Measurements from ENCODE around the gene ADIPOR2.
A peak's percentile ranks its signal among the peaks of the same experiment; 100 is the strongest.
"Not testable (repeated sequence)": the region's sequence is repeated elsewhere in the genome, so short reads cannot be mapped to it uniquely, and the experiment has no call there.

The ADIPOR2 gene

DNA sequence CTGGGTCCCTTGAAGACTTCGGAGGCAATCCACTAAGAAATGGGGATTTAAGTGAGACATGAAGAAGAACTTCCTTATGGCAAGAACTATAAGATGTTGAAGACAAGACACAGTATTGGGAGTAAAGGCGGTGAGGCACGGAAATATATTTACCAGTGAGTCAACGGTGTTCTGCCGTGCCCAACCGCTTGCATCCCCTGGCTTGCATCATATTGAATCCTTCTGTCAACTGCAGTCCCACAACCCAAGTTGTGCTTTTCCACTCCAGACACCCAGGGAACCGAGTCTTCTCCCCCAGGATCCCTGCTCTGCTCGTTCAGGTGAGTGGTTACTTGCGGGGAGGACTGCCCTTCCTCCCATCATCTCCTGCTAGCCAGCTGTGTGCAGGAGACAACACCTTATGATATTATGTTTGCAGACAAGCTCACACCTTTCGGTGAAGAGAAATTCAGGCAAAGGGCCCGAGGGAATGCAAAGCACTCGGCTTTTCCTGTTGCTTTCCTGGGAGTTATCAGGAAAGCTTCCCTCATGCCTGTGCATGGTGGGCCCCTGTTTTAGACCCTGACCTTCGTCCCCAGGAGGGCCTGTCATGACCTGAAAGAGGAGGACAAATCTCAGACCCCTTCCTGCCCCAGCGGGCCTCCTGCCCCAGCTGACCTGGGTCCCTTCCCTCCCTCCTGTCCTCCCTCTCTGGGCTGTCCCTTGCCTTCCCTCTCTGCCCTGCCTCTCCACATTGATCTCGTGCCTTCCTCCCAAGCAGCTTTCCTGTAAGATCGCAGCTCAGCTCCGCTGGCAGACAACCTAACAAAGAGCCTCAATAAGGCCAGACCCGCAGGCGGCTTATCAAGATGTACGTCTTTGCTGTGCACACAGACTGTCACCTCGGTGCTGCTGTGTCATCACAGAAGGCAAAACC lies 125.2 kb downstream of the ADIPOR2 start:
- DNase-seq, result no peak

- no peak for DNase-seq
Measured at GRCh38 chr12:1816730-1817348, 126.0 kb downstream of the ADIPOR2 start.

- DNase-seq, result not testable (repeated sequence)
Measured at GRCh38 chr12:1817928-1818327, 127.1 kb downstream of the ADIPOR2 start.

GRCh38 chr12:1819050-1819449 lies 128.2 kb downstream of the ADIPOR2 start:
- no peak for DNase-seq

GRCh38 chr12:1819571-1819970 lies 128.7 kb downstream of the ADIPOR2 start:
- DNase-seq, result no peak

DNA sequence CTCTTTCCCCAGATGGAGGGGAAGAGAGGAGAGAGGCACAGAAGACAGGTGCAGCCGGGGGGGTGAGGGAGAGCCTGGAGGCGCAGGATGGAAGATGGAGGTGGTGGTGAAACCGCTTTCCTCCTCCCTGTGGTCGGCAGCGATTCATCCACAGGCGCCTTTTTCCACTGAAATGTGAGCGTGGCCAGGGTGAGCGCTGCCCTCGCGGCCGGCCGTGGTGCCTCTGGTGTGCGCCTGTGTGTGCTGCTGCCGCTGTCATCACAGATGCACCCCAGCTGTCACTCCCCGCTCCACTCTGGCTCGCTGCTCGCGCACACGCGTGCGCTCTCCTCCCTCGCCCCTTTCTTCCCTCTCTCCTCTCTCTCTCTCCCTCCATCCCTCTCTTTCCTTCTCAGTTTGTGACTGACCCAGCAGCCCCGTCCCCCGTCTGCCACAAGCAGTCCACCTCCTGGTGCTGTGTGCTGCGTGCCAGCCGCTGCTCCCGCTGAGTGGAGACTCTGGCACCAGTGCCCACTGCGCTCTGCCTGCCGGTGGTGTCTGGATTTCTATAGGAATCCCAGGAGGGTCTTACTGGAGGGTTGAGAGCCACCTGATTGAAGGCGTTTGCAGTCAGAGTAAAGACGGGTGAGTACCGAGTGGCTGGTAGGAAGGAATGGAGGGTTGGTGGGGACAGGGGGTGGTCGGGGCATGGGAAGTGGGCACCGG lies 129.5 kb downstream of the ADIPOR2 start, which contains the start of gene LRTM2:
Gene LRTM2 (plus strand): TSS at position 375 of the 705 bp plus-strand sequence. CDS start 7,584 bp downstream, outside the sequence.
- no peak for DNase-seq

DNA sequence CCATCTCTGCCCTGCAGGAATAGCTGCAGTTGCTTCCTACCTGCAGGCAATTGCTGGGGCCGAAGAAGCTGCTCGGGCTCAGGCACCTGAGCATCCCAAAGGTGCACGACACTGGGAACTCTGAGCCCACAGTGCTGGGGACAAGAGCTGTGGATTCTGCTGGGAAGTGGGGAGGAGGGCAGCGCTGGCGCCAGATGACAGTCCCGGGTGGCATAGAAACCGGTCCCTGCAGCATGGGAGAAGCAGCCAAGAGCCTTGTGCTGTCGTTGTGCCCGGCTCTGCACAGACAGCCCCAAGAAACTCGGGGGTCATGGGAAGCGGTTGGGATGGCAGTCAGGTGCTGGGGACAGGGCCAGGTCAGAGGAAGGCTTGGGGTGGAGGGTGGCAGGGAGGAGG lies 130.0 kb downstream of the ADIPOR2 start:
- no peak for DNase-seq

- DNase-seq, result no peak
Measured at GRCh38 chr12:1821805-1822204, 130.9 kb downstream of the ADIPOR2 start.

GRCh38 chr12:1822699-1823098 lies 131.8 kb downstream of the ADIPOR2 start:
- DNase-seq, result no peak

- no peak for DNase-seq
Measured at GRCh38 chr12:1823237-1823636, 132.4 kb downstream of the ADIPOR2 start.

DNA sequence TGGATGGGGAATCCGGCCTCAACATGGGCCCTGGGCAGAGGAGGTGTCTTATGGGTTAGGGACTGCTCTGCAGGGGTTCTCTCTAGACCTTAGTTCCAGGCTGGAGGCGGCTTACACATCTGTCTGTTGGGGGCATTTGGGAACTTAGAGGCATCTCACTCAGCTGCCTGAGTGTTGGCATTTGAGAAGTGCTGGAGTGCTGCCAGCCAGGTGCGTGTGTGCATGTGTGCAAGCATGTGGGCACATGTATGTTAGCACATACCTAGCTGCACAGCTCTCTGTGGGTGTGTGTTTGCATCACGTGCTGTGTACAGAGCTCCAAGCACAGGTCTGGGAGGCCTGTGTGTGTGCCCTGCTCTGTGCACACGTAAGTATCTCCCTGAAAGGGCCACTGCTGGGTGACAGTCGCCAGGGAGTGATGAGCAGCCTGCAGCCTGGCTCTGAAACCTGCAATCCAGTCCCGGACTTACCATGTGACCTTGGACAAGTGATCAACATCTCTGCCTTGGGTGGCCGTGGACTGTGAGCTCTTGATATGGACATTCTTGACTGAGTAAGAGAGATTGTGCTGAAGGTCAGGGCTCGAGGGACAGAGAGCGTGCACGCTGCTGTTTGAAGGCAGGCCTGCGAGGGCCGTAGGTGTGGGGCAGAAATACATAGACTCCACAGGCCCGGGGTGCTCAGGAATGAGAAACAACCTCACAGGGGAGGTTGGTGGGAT lies 134.7 kb downstream of the ADIPOR2 start:
- no peak for DNase-seq

- DNase-seq, result no peak
Measured at GRCh38 chr12:1826401-1826800, 135.5 kb downstream of the ADIPOR2 start.

DNA sequence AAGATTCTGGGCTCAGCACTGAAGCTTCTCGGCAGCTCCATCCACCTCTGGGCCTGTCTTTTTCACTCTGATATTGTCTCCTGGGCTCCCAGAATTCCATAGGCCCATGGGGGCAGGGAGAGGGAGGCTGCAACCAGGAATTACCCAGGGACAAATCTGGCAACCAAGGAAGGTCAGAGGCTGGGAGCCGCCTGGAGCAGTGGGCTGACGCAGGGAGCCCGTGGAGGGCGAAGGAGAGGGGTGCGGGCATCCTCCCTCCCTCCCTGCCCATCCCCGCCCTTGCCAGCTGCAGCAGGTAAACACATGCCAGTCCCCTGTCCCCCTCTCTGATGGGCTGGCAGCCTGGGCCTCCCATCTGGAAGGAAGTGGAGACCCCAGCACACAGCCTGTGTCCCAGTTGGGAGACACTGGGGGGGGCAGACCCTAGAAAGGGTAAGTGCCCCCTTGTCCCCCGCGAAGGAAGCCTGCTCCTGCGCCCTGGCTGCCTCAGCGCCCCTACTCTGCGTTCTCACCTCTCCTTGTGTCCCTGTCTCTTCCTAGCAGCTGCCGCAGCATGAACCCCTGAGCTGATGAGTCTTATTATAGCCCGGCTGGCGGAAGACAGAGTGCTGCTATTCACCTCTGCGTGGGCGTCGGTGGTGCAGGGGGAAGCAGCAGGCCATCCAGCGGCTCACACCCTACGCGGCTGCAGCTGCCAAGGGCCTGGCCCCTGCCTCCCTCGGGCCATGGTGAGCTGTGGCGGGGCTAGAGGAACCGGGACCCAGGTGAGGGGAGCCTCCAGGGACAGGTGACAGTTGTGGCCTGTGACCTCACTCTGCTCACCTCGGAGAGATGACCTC lies 136.2 kb downstream of the ADIPOR2 start:
- no peak for DNase-seq

- DNase-seq, result no peak
Measured at GRCh38 chr12:1827826-1828805, 137.2 kb downstream of the ADIPOR2 start.

DNA sequence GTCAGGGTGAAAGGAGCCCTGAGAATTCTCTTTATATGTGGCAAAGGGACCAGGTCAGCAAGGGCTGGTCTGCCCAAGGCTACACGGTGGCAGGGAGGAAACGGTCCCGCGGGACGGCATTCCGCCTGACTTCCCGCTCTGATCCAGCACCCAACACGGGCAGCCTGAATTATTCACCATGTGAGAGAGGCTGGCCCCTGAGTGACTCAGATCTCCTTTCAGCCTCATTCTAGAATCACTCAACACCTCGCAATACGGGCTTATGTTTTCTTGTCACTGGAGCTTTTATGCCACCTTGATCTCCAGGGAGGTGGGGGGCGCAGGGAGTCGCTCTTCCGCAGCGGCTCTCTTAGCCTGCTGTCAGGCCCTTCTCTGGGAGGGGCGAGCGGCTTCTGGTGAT lies 138.0 kb downstream of the ADIPOR2 start:
- no peak for DNase-seq

DNA sequence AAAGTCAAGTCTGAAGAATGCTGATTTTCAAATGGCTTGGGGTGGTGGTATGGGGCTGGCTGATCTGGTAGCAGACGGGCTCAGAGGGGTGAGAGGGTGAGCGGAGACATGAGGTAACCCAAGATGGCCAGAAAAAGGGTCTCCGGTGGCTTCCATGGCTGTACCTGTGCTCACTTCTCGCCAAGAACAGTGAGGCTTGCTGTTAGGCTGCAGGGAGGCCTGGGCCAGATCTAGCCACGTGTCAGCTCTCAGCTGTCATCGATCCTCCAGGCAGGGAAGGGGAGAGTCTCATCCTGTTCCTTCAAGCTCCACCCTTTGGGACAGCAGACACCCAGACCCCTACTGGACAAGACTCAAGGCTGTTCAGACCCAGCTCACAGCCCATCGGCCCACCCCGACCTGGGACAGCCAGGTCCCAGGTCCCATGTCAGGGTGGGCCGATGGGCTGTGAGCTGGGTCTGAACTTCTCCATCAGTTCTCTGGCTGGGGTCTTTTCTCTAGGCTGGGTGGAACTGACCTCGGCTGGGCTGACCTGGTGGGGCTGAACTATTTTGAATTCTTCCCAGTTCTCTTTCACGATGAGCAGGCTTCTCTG lies 138.5 kb downstream of the ADIPOR2 start:
- DNase-seq, result no peak

DNA sequence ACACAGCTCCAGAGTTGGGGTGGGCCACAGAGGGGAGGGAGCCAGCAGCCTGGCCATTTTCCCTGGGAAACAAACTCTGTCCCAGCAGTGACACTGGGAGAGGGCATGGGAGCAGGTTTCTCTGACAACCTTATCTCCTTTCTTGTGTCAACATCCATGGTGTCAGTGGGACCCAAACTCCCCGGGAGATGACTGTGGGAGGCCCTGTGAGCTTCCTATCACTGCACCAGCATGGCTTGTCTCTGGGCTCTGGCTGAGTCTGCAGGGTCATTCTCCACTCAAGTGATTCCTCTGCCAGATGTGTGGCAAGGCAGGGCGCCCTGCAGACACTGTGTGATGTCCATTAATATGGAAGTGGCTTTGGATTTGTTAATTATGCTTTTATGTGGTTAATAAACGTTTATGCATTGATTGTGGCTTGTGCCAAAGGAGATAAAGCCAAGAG lies 139.6 kb downstream of the ADIPOR2 start:
- DNase-seq, result no peak

DNA sequence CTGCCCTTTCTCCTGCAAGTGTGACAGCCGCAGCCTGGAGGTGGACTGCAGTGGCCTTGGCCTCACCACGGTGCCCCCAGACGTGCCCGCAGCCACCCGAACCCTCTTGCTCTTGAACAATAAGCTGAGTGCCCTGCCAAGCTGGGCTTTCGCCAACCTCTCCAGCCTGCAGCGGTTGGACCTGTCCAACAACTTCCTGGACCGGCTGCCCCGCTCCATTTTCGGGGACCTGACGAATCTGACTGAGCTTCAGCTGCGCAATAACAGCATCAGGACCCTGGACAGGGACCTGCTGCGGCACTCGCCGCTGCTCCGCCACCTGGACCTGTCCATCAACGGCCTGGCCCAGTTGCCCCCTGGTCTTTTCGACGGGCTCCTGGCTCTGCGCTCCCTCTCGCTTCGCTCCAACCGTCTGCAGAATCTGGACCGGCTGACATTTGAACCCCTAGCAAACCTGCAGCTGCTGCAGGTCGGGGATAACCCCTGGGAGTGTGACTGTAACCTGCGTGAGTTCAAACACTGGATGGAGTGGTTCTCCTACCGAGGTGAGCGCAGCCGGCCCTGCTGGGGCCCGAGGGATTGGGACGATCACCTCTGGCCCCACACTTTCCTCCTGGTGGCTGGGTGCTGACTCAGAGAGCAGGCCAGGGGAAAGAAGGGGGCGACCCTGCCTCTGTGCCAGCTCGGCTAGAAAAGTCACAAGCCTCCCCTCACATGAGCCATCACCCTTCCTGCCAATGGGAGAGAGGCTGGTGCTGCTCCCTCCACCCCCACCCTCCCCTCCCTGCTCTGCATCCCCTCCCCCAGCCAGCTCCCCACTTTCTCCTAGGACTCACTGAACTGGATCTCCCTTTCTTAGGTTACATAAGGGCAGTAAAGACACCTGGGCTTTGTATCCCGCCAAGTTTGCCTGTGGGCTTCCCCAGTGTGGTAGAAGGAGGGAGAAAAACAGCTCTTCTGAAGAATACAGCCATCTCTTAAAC lies 140.4 kb downstream of the ADIPOR2 start:
- peak; percentile 38 for DNase-seq

All from fibroblast of skin of abdomen (primary cell).